CD1c-positive myeloid dendritic cell (primary cell): ENCODE data around the gene INCA1.

ENCODE experiments used
- DNase-seq: peaks from one replicate; pipeline ENCODE4 v3.0.0-alpha.2; 2016; ENCODE audit errors: extremely low spot score

The INCA1 gene

DNA sequence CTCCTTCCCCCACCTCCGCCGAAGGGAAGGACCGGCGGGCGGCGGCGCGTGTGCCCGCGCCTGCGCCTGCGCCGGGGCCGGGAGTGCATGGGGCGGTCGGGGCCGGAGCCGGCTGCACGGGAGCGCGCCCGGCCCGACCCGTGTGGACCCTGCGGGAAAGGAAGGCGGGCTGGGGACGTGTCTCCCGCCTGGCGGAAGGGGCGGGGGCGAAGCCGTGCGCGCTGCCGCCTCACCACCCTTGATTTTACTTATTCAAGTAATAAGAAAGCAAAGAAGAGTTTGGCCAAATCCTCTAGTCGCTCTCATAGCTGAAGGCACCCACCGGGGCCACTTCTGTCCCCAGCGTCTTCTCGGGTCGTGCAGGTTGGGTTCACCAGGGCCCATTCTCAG, 48.4 kb downstream of the INCA1 start:
- DNase-seq, result peak; percentile 94

DNA sequence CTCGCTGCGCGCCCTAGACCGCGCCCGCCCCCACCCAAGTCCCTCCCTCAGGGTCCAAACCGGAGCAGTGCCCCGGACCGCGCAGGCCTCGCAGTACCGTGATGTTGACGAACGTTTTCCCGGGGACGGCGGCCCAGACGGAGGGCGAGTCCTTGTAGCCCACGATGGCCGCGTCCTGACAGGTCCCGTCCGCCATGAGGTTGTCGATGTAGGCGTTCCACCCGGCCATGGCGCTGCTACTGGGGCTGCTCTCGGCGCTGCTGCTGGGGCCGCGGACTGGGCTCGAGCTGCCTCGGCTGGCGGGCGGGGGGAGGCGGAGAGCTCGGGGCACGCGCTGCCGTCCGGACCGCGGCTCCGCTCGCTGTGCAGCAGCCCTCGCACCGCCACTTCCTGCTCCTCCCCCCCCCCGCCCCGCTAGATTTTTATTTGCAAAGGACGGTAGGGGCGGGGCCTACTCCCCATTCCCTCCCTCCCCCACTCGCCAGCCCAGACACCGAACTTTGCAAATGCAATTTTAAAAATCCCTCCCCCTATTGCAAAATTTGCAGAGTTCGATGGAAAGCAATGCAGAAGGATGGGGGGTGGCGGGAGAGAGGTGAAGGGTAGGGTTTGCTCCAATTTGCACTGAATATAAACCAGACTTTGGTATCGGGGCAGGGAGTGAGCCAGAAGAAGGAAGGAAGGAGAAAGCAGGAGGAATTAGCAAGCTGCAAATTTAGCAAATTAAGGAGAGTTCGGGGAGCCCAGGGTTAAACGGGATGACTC, 49.0 kb downstream of the INCA1 start, which contains the start of gene PFN1:
TSS of gene PFN1 (minus strand) at position 365 of the 765 bp plus-strand sequence. CDS start at position 229, 136 bp downstream.
- DNase-seq, result peak; percentile 98

DNA sequence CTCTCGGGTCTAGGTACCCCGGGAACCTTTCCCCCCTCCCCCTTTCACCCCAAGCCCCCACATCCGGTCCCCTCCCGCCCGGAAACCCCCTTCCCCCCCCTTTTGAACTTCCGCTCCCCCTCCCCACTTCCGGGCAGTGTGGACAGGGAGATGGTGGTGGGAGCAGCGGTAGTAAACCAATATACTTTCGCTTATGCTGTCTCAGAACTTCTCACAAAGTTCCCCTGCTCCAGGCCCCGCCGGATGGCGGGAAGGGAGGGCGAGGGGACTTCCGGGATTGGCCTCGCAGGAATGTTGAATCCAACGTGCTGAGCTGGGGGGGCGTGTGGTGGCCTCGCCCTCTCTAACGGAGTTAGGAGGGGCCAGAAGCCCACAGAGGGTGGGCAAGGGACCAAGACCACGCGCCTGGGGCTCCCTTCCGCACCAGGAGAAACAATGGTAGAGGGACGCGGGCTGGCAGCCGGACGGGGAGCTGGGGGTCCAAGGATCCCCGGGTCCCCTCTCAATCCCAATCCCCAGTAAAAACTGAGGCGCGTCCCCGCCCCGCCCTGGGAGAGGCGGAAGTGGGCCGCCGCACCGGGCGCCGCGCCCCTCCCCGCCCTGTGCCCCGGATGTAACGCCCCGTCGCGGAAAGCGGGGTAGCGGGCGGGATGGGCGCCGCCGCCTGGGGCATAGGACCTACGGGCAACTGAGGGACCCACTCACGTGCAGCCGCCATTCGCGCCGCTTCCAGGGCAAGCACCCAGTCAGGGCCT, 49.7 kb downstream of the INCA1 start:
- peak; percentile 68 for DNase-seq

DNA sequence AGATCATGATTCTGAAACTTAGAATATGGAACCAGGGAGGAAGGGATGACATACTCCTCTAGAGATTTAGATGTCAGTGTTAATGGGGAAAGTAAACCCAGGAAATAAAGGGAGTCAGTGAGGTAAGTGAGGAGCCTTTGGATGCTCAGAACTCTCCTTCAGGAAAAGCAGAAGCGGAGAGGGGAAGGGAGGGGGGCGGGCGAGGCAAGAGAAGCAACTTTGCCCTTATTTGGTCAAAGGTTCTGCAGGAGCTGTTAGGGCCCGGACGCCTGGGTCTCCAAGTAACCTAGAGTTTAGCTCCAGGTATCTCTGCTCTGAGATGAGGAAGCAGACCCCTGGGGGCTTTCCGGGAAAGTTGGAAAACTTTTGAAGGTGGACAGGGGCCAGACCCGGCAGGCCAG, 50.3 kb downstream of the INCA1 start:
- peak; percentile 39 for DNase-seq

DNA sequence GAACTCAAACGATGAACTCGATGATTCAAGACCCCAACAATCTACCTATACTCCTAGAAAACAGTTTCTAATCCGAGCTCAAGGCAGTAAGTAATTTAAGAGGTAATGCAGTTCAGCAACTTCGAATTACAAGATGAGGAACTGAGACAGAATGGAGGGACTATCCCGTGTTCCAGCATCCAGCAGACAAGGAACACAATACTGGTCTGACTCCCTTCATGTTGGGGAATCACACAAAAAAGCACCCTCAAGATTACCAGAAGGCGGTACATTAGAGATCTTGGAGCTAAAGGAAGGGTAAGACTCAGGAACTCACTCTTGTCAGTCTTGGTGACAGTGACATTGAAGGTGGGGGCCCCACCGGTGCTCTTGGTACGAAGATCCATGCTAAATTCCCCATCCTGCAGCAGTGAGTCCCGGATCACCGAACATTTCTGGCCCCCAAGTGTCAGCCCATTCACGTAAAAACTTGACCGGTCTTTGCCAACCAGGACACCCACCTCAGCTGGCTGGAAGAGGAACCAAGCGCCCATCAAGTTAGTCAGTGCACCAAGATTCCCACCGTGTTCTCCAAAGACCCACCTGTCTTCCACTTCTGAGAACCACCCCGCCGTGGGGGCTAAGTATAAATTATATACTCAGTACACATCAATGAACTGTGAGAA, 50.9 kb downstream of the INCA1 start:
- DNase-seq, result peak; percentile 61

DNA sequence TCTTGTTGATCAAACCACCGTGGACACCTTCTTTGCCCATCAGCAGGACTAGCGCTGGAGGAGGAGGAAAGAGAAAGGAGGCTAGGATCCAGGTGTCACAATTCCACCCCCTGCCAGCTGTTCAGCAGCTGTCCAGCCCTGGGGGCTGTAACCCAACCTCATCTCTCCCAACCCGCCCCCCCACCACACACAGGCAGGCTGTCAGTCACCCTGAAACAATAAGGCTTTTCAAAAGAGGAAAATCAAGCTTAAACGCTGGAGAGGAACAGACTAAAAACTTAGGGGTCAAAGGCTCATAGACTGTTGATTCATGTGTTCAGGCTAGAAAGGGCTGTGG, 51.4 kb downstream of the INCA1 start:
- no peak for DNase-seq

DNA sequence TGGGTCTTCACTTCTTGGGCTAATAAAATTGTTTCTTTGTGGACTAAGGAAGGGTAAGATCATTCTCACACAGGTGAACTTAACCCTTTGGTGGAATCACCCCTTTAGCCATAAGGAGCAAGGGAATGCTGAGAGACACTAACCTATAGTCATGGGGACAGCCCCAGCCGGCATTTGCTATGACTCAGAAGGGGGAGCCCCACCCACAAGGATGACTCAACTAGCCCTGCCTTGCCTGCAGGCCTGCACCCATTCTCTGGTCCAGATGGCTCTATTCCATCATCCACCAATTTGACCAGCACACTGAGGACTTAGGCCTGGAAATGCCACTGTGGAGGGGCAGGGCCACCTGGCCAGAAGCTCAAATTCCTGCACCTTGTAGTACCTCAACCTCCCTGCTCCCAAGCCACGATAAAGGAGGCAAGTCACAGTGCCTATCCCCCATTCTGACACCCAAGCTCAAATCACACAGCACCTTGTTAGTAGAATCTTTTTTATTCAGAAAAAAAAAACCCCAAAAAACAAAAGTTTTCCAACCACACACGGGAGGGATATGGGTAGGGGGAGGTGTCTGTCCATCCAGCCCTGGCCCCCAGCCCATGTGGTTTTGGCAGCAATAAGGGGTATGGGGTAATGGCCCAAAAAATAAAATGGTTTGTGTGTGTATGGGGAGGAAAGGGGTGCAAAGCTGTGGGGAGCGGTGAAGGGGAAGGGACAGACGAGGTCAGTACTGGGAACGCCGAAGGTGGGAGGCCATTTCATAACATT, 52.0 kb downstream of the INCA1 start:
- DNase-seq, result peak; percentile 82

DNA sequence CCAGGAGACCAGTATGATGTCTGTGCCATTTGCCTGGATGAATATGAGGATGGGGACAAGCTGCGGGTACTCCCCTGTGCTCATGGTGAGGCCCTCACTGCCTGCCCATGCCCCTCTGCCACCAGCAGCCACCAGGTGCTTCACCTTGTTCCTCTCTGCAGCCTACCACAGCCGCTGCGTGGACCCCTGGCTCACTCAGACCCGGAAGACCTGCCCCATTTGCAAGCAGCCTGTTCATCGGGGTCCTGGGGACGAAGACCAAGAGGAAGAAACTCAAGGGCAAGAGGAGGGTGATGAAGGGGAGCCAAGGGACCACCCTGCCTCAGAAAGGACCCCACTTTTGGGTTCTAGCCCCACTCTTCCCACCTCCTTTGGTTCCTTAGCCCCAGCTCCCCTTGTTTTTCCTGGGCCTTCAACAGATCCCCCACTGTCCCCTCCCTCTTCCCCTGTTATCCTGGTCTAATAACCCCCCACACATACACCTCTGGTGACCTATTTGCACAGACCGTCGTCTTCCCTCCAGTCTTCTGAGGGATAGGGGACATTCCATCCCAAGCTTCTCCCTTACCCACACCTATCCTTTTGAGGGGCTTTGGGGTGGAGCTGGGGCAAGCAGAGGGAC, 52.7 kb downstream of the INCA1 start:
- no peak for DNase-seq

DNA sequence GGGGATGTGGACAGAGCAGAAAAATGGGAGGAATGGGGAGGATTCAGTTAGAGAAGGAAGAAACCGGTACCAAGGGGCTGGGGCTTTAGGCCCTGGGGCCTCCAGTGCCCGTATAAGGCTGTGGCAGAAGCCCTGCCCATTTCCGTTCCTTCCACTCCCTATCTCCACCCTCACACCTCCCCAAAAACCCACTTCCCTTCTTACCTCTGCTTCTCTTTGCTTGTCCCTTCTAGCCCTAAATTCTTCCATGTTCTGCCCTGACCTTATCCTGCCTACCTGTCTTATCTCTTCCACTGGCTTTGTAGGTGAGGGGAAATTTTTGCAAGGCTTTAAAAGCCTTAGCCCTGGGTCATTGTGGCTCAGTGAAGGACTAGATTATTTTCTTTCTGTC, 53.2 kb downstream of the INCA1 start:
- DNase-seq, result peak; percentile 49

DNA sequence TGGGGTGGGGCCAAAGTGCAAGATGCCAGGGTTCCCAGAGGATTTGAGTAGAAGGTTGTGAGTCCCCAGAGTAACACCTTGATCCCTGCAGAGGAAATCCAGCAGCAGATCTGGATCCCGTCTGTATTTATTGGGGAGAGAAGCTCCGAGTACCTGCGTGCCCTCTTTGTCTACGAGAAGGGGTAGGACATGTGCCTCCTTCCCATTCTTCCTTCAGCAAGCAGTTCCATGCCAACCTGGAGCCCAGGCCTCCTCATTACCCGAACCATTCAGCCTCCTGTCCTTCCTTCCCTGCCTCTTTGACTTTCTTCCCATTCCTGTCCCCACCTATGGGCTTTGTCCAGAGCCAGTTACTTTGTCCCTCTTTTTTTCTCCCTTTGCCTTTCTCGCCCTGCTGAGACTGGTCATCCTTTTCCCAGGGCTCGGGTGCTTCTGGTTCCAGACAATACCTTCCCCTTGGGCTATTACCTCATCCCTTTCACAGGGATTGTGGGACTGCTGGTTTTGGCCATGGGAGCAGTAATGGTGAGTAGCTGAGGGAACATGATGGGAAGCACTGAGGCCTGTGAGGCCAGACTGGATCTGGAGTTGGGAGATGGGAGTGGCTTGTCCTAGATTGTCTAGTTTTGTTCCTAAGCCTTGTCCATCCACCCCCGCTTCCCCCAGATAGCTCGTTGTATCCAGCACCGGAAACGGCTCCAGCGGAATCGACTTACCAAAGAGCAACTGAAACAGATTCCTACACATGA, 54.4 kb downstream of the INCA1 start:
- DNase-seq, result no peak

DNA sequence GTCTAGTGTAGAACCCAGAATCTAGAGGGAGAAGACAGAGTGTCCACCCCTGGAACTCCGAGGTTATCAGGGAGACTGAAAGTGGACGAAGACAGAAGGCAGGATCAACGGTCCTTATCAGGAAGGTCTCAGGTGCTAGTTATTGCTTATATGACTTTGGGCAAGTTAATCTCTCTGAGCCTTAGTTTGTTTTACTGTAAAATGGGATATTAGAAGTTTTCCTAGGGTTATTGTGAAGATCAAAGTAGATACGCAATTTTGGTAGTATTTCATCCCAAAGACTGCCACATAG, 56.1 kb downstream of the INCA1 start:
- no peak for DNase-seq

DNA sequence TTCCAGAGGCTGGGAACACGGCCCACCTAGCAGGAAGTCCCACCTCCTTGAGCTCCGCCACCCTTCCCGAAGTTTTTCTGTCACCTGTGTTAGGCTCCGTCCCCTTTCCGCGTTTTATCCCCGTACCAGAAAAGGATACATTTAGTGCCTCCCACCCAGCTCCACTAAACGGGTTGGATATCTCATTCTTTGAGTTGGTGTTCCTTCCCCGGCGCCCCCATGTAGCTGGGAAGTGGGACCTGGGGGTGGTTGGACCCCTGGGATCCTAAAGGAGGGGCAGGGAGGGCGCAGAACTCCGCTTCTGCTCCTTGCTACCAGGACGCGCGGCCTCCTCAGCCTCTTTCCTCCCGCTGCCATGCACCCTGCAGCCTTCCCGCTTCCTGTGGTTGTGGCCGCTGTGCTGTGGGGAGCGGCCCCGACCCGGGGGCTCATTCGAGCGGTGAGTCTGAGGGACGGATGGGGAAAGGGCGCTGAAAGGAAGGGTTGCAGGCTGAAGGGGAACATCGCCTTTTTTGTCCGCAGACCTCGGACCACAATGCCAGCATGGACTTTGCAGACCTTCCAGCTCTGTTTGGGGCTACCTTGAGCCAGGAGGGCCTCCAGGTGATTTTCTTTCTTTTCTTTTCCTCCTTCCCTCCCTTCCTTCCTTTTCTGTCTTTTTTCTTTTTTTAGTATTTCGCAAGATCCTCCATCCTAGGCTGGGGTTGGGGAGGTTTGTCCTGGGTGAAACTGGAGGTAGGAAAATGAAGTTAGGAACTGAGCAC, 56.6 kb downstream of the INCA1 start:
- no peak for DNase-seq

DNA sequence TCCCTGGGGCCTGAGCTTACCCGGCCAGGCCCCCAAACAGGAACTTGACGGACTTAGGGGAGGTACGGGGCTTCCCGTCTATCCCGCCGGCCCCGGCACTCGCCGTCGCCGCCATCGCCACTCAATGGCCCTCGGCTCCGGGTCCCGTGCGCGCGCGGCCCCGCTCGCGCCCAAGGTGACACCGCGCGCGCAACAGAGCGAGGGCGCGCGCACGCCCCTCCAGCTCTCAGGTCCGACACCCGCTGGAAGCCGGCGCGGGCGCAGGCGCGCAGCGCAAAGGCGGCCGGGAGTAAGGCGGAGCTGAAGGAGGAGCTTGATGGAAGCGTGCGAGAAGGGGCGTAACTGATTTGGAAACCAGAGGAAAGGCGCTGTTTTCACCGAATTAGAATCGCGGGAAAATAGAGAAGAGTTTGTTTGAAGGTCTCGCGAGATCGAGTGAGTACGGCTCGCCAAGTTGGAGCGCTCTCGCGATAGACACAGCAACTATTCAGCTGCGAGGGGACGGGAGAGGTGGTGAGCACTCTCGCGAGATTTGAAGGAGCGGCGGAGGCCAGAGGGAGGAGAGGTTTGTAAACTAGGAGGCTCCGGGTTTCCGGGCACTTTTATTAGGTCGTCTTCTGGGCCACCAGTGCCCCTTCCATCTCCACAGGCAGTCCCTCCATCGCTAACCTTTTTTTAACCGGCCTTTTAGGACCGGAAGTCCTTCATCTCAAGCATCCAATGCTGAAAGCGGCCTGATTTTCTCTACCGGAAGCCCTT, 57.3 kb downstream of the INCA1 start, which contains the start of the genes RNF167 and SLC25A11:
TSS of gene RNF167 (plus strand) at position 473 of the 759 bp plus-strand sequence. CDS start 642 bp downstream, outside the sequence.
TSS of gene SLC25A11 (minus strand) at position 251 of the 759 bp plus-strand sequence. CDS start at position 115, 136 bp downstream.
- DNase-seq, result peak; percentile 100

DNA sequence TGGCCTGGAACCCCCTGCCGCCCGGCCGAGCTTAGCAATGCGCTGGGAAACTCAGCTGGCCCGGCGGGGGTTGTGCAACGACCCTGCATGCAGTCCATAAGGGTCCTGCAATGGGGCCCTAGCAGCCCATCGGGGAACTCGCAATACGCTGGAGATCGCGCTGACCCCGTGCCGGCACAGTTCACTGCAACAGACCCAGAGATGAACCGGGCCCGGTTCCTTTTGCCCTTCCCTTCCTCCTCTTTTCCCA, 57.9 kb downstream of the INCA1 start:
- DNase-seq, result no peak

DNA sequence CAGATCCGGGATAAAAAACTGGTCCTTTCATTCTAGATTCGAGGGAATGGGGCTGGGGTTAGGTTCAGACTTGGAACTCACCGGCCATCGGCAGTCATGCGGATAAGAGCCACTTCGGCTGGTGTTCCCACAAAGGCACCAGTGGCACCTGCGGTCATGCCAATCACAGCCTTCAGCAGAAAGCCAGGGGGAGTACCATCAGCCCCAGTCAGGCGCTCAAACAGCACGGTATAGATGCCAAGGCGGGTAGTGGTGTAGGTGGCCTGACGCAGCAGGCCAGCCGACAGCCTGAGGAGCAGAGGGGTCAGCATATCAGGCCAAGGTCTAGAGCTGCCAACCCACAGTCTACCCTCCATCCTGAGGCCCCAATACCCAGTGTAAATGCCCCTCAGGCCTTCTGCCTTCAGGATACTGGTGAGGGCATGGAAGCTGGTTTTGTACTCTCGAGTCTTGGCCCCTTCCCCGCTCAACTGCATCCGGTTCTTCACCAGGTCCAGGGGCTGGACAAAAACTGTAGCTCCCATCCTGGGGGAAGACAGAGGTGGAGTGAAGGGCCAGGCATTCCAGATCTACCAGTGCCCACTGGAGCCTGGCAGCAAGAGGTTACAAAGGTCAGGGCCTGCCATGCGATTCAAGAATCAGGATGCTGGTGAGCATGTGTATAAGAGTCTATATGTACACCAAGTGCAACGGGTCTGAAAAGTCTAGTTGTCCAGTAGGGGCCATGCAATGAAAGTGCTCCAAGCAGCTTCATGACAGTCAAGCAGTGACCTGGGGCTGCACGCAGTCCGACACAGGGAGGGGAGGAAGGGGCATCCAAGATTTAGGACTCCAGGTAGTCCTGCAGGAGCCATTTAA, 58.4 kb downstream of the INCA1 start:
- DNase-seq, result no peak
